Testis (tissue), 2 donors: ENCODE measurements around the gene RNF11.

Experiments
- POLR2A ChIP-seq: fragments of 450-650 bp; IDR thresholded peaks from one replicate; pipeline ENCODE4 v1.6.1; 2017; ENCODE audit warnings: antibody characterized with exemption, mild to moderate bottlenecking, moderate library complexity
- TF ChIP-seq, protein P1 (sequence below), 3 experiments: fragments of 450-650 bp in 2 of 3; fragments of 200-600 bp in 1 of 3; sonication (generic) in 1 of 3; IDR thresholded peaks; one replicate each; pipeline ENCODE4 v1.5.1; 2016 to 2019; ENCODE audit warnings: antibody characterized with exemption in 3 of 3, mild to moderate bottlenecking in 2 of 3, moderate library complexity in 1 of 3

DNA sequence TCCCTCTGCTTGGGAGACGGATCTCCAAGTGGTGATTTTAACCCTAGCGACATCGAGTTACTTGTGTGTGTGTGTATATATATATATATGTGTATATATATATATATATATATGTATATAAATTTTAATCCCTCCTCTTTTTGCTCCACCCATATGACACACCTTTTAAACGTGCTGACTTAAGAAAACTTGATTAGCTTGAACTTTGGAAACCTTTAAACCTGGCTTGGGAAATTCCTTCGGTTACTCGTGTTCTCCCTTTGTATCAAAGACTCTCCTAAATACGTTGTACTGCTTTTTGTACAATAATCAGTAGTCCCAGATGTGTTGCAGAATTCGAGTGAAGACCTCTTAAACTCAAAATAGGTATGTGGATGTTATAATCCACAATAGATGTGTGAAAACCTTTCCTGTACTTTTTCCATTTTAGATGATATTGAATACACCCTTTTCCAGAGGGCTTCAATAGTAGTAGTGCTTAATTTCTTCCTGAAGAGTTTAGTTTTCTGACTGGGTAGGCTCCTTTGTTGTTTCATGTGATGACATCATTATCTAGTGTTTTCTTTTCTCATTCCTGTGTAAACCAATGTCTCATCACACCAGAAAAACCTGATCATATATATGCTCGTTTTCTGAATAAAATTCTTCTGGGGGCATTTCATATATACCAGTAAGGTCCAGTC, 1.4 kb downstream of the RNF11 start:
- no peak for TF ChIP-seq POLR2A
- TF ChIP-seq, protein P1, sequence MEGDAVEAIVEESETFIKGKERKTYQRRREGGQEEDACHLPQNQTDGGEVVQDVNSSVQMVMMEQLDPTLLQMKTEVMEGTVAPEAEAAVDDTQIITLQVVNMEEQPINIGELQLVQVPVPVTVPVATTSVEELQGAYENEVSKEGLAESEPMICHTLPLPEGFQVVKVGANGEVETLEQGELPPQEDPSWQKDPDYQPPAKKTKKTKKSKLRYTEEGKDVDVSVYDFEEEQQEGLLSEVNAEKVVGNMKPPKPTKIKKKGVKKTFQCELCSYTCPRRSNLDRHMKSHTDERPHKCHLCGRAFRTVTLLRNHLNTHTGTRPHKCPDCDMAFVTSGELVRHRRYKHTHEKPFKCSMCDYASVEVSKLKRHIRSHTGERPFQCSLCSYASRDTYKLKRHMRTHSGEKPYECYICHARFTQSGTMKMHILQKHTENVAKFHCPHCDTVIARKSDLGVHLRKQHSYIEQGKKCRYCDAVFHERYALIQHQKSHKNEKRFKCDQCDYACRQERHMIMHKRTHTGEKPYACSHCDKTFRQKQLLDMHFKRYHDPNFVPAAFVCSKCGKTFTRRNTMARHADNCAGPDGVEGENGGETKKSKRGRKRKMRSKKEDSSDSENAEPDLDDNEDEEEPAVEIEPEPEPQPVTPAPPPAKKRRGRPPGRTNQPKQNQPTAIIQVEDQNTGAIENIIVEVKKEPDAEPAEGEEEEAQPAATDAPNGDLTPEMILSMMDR (IDR thresholded peaks at IDR 0.05), result no peak
